Gastroesophageal sphincter (tissue), 3 donors: ENCODE results near the gene PPOX.

Experiments used
- EP300 ChIP-seq: sonication (generic); formaldehyde crosslinking; IDR thresholded peaks from one replicate; pipeline ENCODE4 v1.6.1; 2017; ENCODE audit warnings: antibody characterized with exemption, mild to moderate bottlenecking
- POLR2A ChIP-seq, 2 donors: fragments of 450-650 bp; IDR thresholded peaks; one replicate each; pipeline ENCODE4 v1.6.1; 2017; ENCODE audit warnings: antibody characterized with exemption in 2 of 2, mild to moderate bottlenecking in 2 of 2, moderate library complexity in 1 of 2
- POLR2AphosphoS5 ChIP-seq: sonication (generic); formaldehyde crosslinking; IDR thresholded peaks from one replicate; pipeline ENCODE4 v1.6.1; 2017; ENCODE audit warnings: antibody characterized with exemption
- TF ChIP-seq, protein P1 (sequence below), 4 experiments: fragments of 200-600 bp in 2 of 4; fragments of 450-650 bp in 2 of 4; sonication (generic) in 1 of 4; IDR thresholded peaks; one replicate each; pipeline ENCODE4 v1.5.1; 2017 to 2019; ENCODE audit warnings: antibody characterized with exemption in 4 of 4, mild to moderate bottlenecking in 2 of 4, moderate library complexity in 2 of 4

DNA sequence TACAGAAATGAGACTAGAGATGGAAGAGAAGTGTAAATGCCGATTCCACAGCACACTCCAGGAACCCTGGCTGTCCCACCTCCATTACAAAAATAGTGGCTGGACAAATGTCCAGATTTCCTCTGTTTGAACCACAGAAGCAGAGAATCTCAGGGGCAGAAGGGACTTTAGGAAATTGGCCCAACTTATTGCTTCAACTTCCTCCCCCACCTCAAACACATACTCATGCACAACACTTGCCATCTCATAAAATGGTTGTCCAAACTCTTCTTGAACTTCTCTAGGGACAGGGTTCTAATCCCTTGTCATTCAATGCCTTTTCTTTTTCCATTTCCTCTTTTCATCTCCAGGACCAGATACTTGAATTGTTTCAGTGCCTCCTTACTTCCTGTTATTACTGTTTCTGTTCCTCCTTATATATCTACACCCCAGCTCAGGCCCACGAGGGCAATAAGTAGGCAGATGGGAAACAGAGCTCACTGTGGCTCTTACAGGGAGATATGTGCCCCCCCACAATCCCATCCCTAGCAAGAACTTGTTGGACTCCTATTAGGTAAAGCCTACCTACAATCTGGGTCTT, 19.6 kb downstream of the PPOX start:
- TF ChIP-seq, protein P1, sequence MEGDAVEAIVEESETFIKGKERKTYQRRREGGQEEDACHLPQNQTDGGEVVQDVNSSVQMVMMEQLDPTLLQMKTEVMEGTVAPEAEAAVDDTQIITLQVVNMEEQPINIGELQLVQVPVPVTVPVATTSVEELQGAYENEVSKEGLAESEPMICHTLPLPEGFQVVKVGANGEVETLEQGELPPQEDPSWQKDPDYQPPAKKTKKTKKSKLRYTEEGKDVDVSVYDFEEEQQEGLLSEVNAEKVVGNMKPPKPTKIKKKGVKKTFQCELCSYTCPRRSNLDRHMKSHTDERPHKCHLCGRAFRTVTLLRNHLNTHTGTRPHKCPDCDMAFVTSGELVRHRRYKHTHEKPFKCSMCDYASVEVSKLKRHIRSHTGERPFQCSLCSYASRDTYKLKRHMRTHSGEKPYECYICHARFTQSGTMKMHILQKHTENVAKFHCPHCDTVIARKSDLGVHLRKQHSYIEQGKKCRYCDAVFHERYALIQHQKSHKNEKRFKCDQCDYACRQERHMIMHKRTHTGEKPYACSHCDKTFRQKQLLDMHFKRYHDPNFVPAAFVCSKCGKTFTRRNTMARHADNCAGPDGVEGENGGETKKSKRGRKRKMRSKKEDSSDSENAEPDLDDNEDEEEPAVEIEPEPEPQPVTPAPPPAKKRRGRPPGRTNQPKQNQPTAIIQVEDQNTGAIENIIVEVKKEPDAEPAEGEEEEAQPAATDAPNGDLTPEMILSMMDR (IDR thresholded peaks at IDR 0.05) = no peak
- no peak for TF ChIP-seq POLR2AphosphoS5
- no peak for TF ChIP-seq POLR2A (IDR thresholded peaks at IDR 0.05)
- no peak for TF ChIP-seq EP300
